ENCODE results near the gene IGSF22.

- TF ChIP-seq CTCF (IDR thresholded peaks at IDR 0.05) (no peak), POLR2A (IDR thresholded peaks at IDR 0.05) (no peak)
Measured at GRCh38 chr11:18769802-18770456, 43.9 kb upstream of the IGSF22 start.

All from thyroid gland (tissue), 4 donors.